Left ventricle myocardium inferior (tissue), 1 donor: ENCODE results near the gene RPL7A. TPM values are rescaled to one million over a fixed set of nuclear protein-coding genes. Genes with fewer than 3 reads are reported as not detected.

ENCODE experiments used
- DNase-seq: peaks from one replicate; pipeline ENCODE4 v3.0.0-alpha.2; 2020
- H3K27ac ChIP-seq: fragments of 200-600 bp; replicated peaks from 2 replicates; pipeline ENCODE4 v1.8.0; 2021
- H3K27me3 ChIP-seq: fragments of 200-600 bp; 2 replicates; pipeline ENCODE4 v1.8.0; 2021; ENCODE audit warnings: low read depth
- H3K36me3 ChIP-seq: fragments of 200-600 bp; 2 replicates; pipeline ENCODE4 v1.8.0; 2021
- H3K4me1 ChIP-seq: fragments of 200-600 bp; 2 replicates; pipeline ENCODE4 v1.8.0; 2021
- H3K4me3 ChIP-seq: fragments of 200-600 bp; 2 replicates; pipeline ENCODE4 v1.8.0; 2021; ENCODE audit warnings: mild to moderate bottlenecking, moderate library complexity
- H3K9me3 ChIP-seq: fragments of 200-600 bp; replicated peaks from 2 replicates; pipeline ENCODE4 v1.8.0; 2021
- CTCF ChIP-seq: fragments of 200-600 bp; IDR thresholded peaks from 2 replicates; pipeline ENCODE4 v1.8.0; 2021; ENCODE audit warnings: antibody characterized with exemption, mild to moderate bottlenecking, borderline replicate concordance
- intact Hi-C: fragments of 100-400 bp; cut with micrococcal nuclease; formaldehyde crosslinking; loops from one replicate; pipeline ENCODE4 v1.11.0; 2022
- total RNA-seq: library from RNA; stranded (reverse); fragmentation: NEBNext Ultra II Directional; extraction: Animal tissue kit (Norgen Biotek cat#: 25700); gene quantifications from one replicate; pipeline ENCODE4 v1.2.1, GENCODE V29; 2021
- donor health status: DM: no; HTN: yes; CAD: no; lungs with severe emphysema.

The RPL7A gene
- total RNA-seq, 1 donor from 2014 or later, result 859 TPM

- Histone ChIP-seq H3K4me3 (no peak overlapping the region), H3K9me3 (no peaks in the 10 kb centered on the region), H3K4me1 (no peaks in the 10 kb centered on the region), H3K27me3 (no peaks in the 10 kb centered on the region), H3K27ac (no peak overlapping the region), H3K36me3 (no peaks in the 10 kb centered on the region)
- DNase-seq, result no peak
- TF ChIP-seq CTCF, result no peak
- intact Hi-C loops, result no loop called here
Observed at GRCh38 chr9:133383438-133383837, 35.4 kb downstream of the RPL7A start.

GRCh38 chr9:133384736-133385321, 36.8 kb downstream of the RPL7A start:
- intact Hi-C loops, result no loop called here
- Histone ChIP-seq H3K4me1 (no peaks in the 10 kb centered on the region), H3K27ac (no peak overlapping the region), H3K27me3 (peaks cover 6% of the 10 kb centered on the region), H3K9me3 (no peaks in the 10 kb centered on the region), H3K4me3 (no peak overlapping the region), H3K36me3 (no peaks in the 10 kb centered on the region)
- no peak for DNase-seq
- no peak for TF ChIP-seq CTCF

- no peaks in the 10 kb centered on the region for H3K36me3 ChIP-seq
- no peak for TF ChIP-seq CTCF
- H3K4me1 ChIP-seq, result no peaks in the 10 kb centered on the region
- intact Hi-C loops, result no loop called here
- H3K9me3 ChIP-seq, result no peaks in the 10 kb centered on the region
- no peak overlapping the region for H3K4me3 ChIP-seq
- no peak for DNase-seq
- peaks cover 9% of the 10 kb centered on the region for H3K27me3 ChIP-seq
- H3K27ac ChIP-seq, result no peak overlapping the region
Observed at GRCh38 chr9:133385452-133385851, 37.4 kb downstream of the RPL7A start.

GRCh38 chr9:133386338-133386737, 38.3 kb downstream of the RPL7A start:
- intact Hi-C loops, result no loop called here
- Histone ChIP-seq H3K27ac (no peak overlapping the region), H3K4me3 (no peak overlapping the region), H3K36me3 (no peaks in the 10 kb centered on the region), H3K4me1 (no peaks in the 10 kb centered on the region), H3K9me3 (no peaks in the 10 kb centered on the region), H3K27me3 (peaks cover 16% of the 10 kb centered on the region)
- no peak for TF ChIP-seq CTCF
- DNase-seq, result no peak

GRCh38 chr9:133387680-133388079, 39.7 kb downstream of the RPL7A start:
- no peaks in the 10 kb centered on the region for H3K4me1 ChIP-seq
- no peak for TF ChIP-seq CTCF
- no peak for DNase-seq
- peaks cover 21% of the 10 kb centered on the region for H3K27me3 ChIP-seq
- no peak overlapping the region for H3K4me3 ChIP-seq
- H3K9me3 ChIP-seq, result no peaks in the 10 kb centered on the region
- H3K36me3 ChIP-seq, result no peaks in the 10 kb centered on the region
- no peak overlapping the region for H3K27ac ChIP-seq
- intact Hi-C loops, result no loop called here
